ENCODE results near the gene TRPV4. TPM values are rescaled to one million over a fixed set of nuclear protein-coding genes. Genes with fewer than 3 reads are reported as not detected.

TRPV4 gene
- total RNA-seq, 1 donor from 2014 or later, result 0.33 TPM

- H3K4me3 ChIP-seq, result no peak overlapping the region
- H3K9me3 ChIP-seq (replicated peaks), result no peaks in the 10 kb centered on the region
- peaks cover 8% of the 10 kb centered on the region for H3K4me1 ChIP-seq
- H3K27me3 ChIP-seq (ENCODE audit: low read depth), result no peaks in the 10 kb centered on the region
- no peaks in the 10 kb centered on the region for H3K36me3 ChIP-seq
- no peak for TF ChIP-seq CTCF (IDR thresholded peaks at IDR 0.05; ENCODE audit: borderline replicate concordance)
- H3K27ac ChIP-seq (replicated peaks), result no peak overlapping the region
- DNase-seq, result no peak
- intact Hi-C loops (cut with micrococcal nuclease), result no loop called here
These were observed 8.8 kb upstream of the TRPV4 start for GRCh38 chr12:109842021-109842420.

- Histone ChIP-seq H3K4me3 (no peak overlapping the region), H3K9me3 (replicated peaks) (no peaks in the 10 kb centered on the region), H3K27ac (replicated peaks) (no peak overlapping the region), H3K4me1 (peaks cover 8% of the 10 kb centered on the region), H3K27me3 (ENCODE audit: low read depth) (no peaks in the 10 kb centered on the region), H3K36me3 (no peaks in the 10 kb centered on the region)
- no peak for TF ChIP-seq CTCF (IDR thresholded peaks at IDR 0.05; ENCODE audit: borderline replicate concordance)
- DNase-seq, result no peak
- intact Hi-C loops (cut with micrococcal nuclease), result no loop called here
These were observed 8.2 kb upstream of the TRPV4 start for GRCh38 chr12:109841356-109841755.

- H3K4me1 ChIP-seq, result peaks cover 5% of the 10 kb centered on the region
- H3K27me3 ChIP-seq (ENCODE audit: low read depth), result no peaks in the 10 kb centered on the region
- no peak overlapping the region for H3K4me3 ChIP-seq
- intact Hi-C loops (cut with micrococcal nuclease), result no loop called here
- no peak for TF ChIP-seq CTCF (IDR thresholded peaks at IDR 0.05; ENCODE audit: borderline replicate concordance)
- H3K27ac ChIP-seq (replicated peaks), result no peak overlapping the region
- no peaks in the 10 kb centered on the region for H3K36me3 ChIP-seq
- H3K9me3 ChIP-seq (replicated peaks), result no peaks in the 10 kb centered on the region
- DNase-seq, result no peak
These were observed 7.3 kb upstream of the TRPV4 start for GRCh38 chr12:109840305-109841074.

- intact Hi-C loops (cut with micrococcal nuclease), result no loop called here
- no peaks in the 10 kb centered on the region for H3K9me3 ChIP-seq (replicated peaks)
These were observed 6.2 kb upstream of the TRPV4 start for GRCh38 chr12:109839444-109839843.

GRCh38 chr12:109836916-109837315, 3.7 kb upstream of the TRPV4 start:
- H3K27me3 ChIP-seq (ENCODE audit: low read depth), result peaks cover 27% of the 10 kb centered on the region
- H3K4me1 ChIP-seq, result peaks cover 4% of the 10 kb centered on the region
- intact Hi-C loops (cut with micrococcal nuclease), result no loop called here
- no peak overlapping the region for H3K27ac ChIP-seq (replicated peaks)
- TF ChIP-seq CTCF (IDR thresholded peaks at IDR 0.05; ENCODE audit: borderline replicate concordance), result no peak
- no peaks in the 10 kb centered on the region for H3K36me3 ChIP-seq
- no peak for DNase-seq
- H3K9me3 ChIP-seq (replicated peaks), result no peaks in the 10 kb centered on the region
- no peak overlapping the region for H3K4me3 ChIP-seq

More at GRCh38 chr12:109839444-109839843, 6.2 kb upstream of the TRPV4 start:
- Histone ChIP-seq H3K36me3 (no peaks in the 10 kb centered on the region), H3K4me1 (no peaks in the 10 kb centered on the region), H3K4me3 (no peak overlapping the region), H3K27ac (replicated peaks) (no peak overlapping the region), H3K27me3 (ENCODE audit: low read depth) (peaks cover 2% of the 10 kb centered on the region)
- no peak for TF ChIP-seq CTCF (IDR thresholded peaks at IDR 0.05; ENCODE audit: borderline replicate concordance)
- no peak for DNase-seq
